ENCODE results near the gene TMOD4.

TMOD4 gene

DNA sequence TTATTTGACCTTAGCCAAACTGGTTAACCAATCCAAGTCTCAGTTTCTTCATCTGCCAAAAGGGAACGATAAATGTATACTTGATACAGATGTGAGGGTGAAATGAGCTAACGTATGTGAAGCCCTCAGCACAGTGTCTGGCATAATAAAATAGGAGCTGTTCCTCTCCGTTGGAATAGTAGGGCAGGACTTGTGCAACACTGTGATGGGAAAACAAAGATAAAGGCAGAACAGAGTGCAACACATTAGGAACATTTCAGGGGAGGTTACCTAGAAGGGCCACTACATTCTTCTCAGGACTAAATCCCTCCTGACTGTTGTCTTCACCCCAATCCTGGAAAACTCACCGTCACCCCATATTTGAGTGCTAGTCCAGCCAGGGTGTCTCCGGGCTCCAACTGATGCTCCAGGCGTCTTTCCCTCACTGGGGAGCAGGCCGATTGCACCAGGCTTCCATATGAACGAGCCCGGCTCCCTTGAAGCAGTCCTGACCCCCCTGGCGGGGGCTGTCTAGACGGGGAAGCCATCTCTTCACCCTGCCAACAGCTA is 11.0 kb downstream of the TMOD4 start:
- TF ChIP-seq, protein P1, sequence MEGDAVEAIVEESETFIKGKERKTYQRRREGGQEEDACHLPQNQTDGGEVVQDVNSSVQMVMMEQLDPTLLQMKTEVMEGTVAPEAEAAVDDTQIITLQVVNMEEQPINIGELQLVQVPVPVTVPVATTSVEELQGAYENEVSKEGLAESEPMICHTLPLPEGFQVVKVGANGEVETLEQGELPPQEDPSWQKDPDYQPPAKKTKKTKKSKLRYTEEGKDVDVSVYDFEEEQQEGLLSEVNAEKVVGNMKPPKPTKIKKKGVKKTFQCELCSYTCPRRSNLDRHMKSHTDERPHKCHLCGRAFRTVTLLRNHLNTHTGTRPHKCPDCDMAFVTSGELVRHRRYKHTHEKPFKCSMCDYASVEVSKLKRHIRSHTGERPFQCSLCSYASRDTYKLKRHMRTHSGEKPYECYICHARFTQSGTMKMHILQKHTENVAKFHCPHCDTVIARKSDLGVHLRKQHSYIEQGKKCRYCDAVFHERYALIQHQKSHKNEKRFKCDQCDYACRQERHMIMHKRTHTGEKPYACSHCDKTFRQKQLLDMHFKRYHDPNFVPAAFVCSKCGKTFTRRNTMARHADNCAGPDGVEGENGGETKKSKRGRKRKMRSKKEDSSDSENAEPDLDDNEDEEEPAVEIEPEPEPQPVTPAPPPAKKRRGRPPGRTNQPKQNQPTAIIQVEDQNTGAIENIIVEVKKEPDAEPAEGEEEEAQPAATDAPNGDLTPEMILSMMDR (IDR thresholded peaks at IDR 0.05; ENCODE audit: extremely low read depth, insufficient read depth, missing control alignments), result no peak
- DNase-seq (ENCODE audit: low spot score), result no peak
- in situ Hi-C loops (cut with MboI; ENCODE audit: low pct_unique_long_range_greater_than_20kb, low sequenced_read_pairs, unreplicated experiment), result no loop called here

- in situ Hi-C loops (cut with MboI; ENCODE audit: low pct_unique_long_range_greater_than_20kb, low sequenced_read_pairs, unreplicated experiment), result no loop called here
- TF ChIP-seq, protein P1 (IDR thresholded peaks at IDR 0.05; ENCODE audit: extremely low read depth, insufficient read depth, missing control alignments), result no peak
- no peak for DNase-seq (ENCODE audit: low spot score)
Observed at GRCh38 chr1:151159373-151159772, 16.4 kb downstream of the TMOD4 start.

DNA sequence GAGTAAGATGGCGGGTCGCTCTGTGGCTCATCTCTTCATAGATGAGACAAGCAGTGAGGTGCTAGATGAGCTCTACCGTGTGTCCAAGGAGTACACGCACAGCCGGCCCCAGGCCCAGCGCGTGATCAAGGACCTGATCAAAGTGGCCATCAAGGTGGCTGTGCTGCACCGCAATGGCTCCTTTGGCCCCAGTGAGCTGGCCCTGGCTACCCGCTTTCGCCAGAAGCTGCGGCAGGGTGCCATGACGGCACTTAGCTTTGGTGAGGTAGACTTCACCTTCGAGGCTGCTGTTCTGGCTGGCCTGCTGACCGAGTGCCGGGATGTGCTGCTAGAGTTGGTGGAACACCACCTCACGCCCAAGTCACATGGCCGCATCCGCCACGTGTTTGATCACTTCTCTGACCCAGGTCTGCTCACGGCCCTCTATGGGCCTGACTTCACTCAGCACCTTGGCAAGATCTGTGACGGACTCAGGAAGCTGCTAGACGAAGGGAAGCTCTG is 17.0 kb downstream of the TMOD4 start:
- in situ Hi-C loops (cut with MboI; ENCODE audit: low pct_unique_long_range_greater_than_20kb, low sequenced_read_pairs, unreplicated experiment), result no loop called here
- DNase-seq (ENCODE audit: low spot score), result no peak
- TF ChIP-seq, protein P1 (IDR thresholded peaks at IDR 0.05; ENCODE audit: extremely low read depth, insufficient read depth, missing control alignments), result no peak

- TF ChIP-seq, protein P1 (IDR thresholded peaks at IDR 0.05; ENCODE audit: extremely low read depth, insufficient read depth, missing control alignments), result no peak
- in situ Hi-C loops (cut with MboI; ENCODE audit: low pct_unique_long_range_greater_than_20kb, low sequenced_read_pairs, unreplicated experiment), result no loop called here
- no peak for DNase-seq (ENCODE audit: low spot score)
Observed at GRCh38 chr1:151158326-151158725, 17.5 kb downstream of the TMOD4 start.

DNA sequence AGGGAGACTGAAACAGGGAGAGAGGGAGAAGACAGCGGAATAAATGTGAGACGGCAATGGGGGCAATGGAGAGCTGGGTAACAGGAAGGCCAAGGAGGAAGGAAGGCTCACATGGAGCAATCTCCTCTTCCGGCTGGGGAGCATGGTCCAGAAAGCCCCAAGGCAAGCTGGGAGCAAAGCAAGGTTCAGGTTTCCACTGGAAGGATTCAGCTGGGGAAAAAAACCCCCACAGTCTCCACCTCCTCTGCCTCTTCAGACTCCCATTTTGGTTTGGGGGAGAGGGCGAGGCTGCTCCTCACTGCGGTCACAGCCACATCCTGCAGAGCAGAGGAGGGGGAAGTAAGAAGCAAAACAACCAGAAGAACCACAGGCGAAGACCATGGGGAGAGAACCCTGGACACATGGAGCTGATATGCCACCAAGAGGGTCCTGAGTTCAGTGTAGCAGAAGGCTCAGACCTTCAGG is 18.7 kb downstream of the TMOD4 start:
- TF ChIP-seq, protein P1 (IDR thresholded peaks at IDR 0.05; ENCODE audit: extremely low read depth, insufficient read depth, missing control alignments), result no peak
- no peak for DNase-seq (ENCODE audit: low spot score)
- in situ Hi-C loops (cut with MboI; ENCODE audit: low pct_unique_long_range_greater_than_20kb, low sequenced_read_pairs, unreplicated experiment), result no loop called here

- in situ Hi-C loops (cut with MboI; ENCODE audit: low pct_unique_long_range_greater_than_20kb, low sequenced_read_pairs, unreplicated experiment), result no loop called here
- DNase-seq (ENCODE audit: low spot score), result no peak
- TF ChIP-seq, protein P1 (IDR thresholded peaks at IDR 0.05; ENCODE audit: extremely low read depth, insufficient read depth, missing control alignments), result no peak
Observed at GRCh38 chr1:151156515-151156819, 19.3 kb downstream of the TMOD4 start, which contains the start of gene TNFAIP8L2. TSS of gene TNFAIP8L2 (plus strand) at chr1:151156649. CDS start at chr1:151158698, 2,049 bp downstream.

Data from GM13977 (cell line).